Muscle of leg (tissue), 16 donors: ENCODE data around the gene STS. TPM values are rescaled to one million over a fixed set of nuclear protein-coding genes. Genes with fewer than 3 reads are reported as not detected.

Source experiments
- DNase-seq: peaks from one replicate; pipeline ENCODE4 v3.0.0; 2013
- H3K27ac ChIP-seq: one replicate; pipeline ENCODE4 v1.5.1; 2013; ENCODE audit warnings: mild to moderate bottlenecking, low read length, control low read depth
- H3K27me3 ChIP-seq: one replicate; pipeline ENCODE4 v1.6.1; 2013; ENCODE audit warnings: low read length; ENCODE audit not compliant: control insufficient read depth, insufficient read depth
- H3K36me3 ChIP-seq: one replicate; pipeline ENCODE4 v1.6.1; 2013; ENCODE audit warnings: low read length; ENCODE audit not compliant: control insufficient read depth, insufficient read depth
- H3K4me1 ChIP-seq: one replicate; pipeline ENCODE4 v1.6.1; 2013; ENCODE audit warnings: low read length; ENCODE audit not compliant: control insufficient read depth, insufficient read depth
- H3K4me3 ChIP-seq: one replicate; pipeline ENCODE4 v1.5.1; 2013; ENCODE audit warnings: low read length, control low read depth
- H3K9me3 ChIP-seq: replicated peaks from 2 replicates; pipeline ENCODE4 v1.6.1; 2013; ENCODE audit warnings: low read depth, low read length; ENCODE audit not compliant: control insufficient read depth
- WGBS: methylation state at CpG from one replicate; pipeline ENCODE4 v1.1.5; 2013; ENCODE audit warnings: missing lambda C conversion rate; ENCODE audit not compliant: insufficient coverage; 5-methylcytosine and 5-hydroxymethylcytosine counted together
- long read RNA-seq, 11 donors: transcript quantifications; one replicate each; lab custom pipeline, GENCODE V29; 2026
- polyA plus RNA-seq, 8 donors: library from polyadenylated mRNA; unstranded; fragments of 120-200 nt; gene quantifications; one replicate each; pipeline versions ENCODE4 v1.2.1 to v1.2.3, GENCODE V29; 2013; ENCODE audit warnings: inconsistent platforms in 1 of 8, low replicate concordance in 1 of 8; ENCODE audit not compliant: insufficient read length in 8 of 8, insufficient read depth in 1 of 8
- total RNA-seq: library from RNA; stranded (reverse); fragments of 120-200 nt; gene quantifications from one replicate; pipeline ENCODE4 v1.2.4, GENCODE V29; 2013

Gene STS, protein sequence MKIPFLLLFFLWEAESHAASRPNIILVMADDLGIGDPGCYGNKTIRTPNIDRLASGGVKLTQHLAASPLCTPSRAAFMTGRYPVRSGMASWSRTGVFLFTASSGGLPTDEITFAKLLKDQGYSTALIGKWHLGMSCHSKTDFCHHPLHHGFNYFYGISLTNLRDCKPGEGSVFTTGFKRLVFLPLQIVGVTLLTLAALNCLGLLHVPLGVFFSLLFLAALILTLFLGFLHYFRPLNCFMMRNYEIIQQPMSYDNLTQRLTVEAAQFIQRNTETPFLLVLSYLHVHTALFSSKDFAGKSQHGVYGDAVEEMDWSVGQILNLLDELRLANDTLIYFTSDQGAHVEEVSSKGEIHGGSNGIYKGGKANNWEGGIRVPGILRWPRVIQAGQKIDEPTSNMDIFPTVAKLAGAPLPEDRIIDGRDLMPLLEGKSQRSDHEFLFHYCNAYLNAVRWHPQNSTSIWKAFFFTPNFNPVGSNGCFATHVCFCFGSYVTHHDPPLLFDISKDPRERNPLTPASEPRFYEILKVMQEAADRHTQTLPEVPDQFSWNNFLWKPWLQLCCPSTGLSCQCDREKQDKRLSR
- total RNA-seq (8.5 TPM), polyA plus RNA-seq (10 to 100 TPM in 6 of 8 donors, 1 to 10 TPM in 2; 8.6 to 13.4 (median 11.0) TPM)
- long read RNA-seq, donor 1, result 0 reads
- long read RNA-seq, donor 2, result 0 reads
- long read RNA-seq, donor 3, result 0 reads
- long read RNA-seq, donor 4, partial matches to known transcripts, result 8 of 8 reads
- long read RNA-seq, donor 4, other reads (novel, unspliced or antisense), result 0 of 8 reads
- long read RNA-seq, donor 5, result 0 reads
- long read RNA-seq, donor 6, result 0 reads
- long read RNA-seq, donor 7, result 0 reads
- long read RNA-seq, donor 8, result 0 reads
- long read RNA-seq, donor 9, result 0 reads
- long read RNA-seq, donor 10, result 0 reads
- long read RNA-seq, donor 11, result 0 reads

DNA sequence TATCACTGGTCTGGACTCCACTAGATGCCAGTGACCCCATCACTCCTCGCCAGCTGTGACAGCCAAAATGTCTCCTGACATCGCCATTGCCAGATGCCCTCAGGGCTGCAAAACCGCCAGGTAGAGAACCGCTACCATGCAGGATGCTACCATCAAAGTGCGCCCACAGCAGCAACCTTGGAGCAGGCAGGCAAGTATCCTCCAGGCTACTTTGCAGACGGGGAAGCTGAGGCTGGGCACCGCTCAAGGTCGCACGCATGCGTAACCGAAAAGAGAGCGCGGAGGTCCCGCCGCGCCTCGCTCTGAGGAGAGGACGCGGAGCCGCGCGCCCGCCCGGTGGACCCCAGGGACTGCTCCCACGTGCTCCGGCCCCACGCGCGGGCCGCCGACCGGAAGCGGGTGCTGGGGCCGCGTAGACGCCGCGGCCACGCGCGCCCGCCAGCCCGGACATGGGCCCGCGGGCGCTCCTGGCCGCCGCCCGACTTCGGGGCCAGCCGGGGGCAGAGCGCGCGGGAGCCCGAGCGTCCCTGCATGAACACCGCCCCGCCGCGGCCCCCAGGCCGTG lies at the start of gene STS:
TSS of gene STS (plus strand) at position 300 of the 565 bp plus-strand sequence. CDS start 105,488 bp downstream, outside the sequence.
- peaks cover 6% of the 10 kb centered on the region for H3K27me3 ChIP-seq
- H3K27ac ChIP-seq, result peak within 1 kb of the TSS; percentile 91
- no peaks in the 10 kb centered on the region for H3K36me3 ChIP-seq
- peak within 1 kb of the TSS; percentile 98 for H3K4me3 ChIP-seq
- H3K4me1 ChIP-seq, result peaks cover 7% of the 10 kb centered on the region
- no peaks in the 10 kb centered on the region for H3K9me3 ChIP-seq
- WGBS, result under 1% methylated on average over 57 of the region's 61 CpGs
- peak; percentile 76 for DNase-seq

GRCh38 chrX:7100022-7100421 lies 47.5 kb upstream of the STS start:
- WGBS, result 88% methylated on average over 2 of the region's 7 CpGs
- H3K4me1 ChIP-seq, result no peaks in the 10 kb centered on the region
- H3K9me3 ChIP-seq, result peaks cover 4% of the 10 kb centered on the region
- DNase-seq, result no peak
- no peak overlapping the region for H3K27ac ChIP-seq
- H3K27me3 ChIP-seq, result peaks cover 2% of the 10 kb centered on the region
- H3K4me3 ChIP-seq, result no peak overlapping the region
- H3K36me3 ChIP-seq, result peaks cover 10% of the 10 kb centered on the region

GRCh38 chrX:7102119-7102518 lies 45.4 kb upstream of the STS start:
- WGBS, result no CpG with 5 or more reads among the region's 3 CpGs
- no peaks in the 10 kb centered on the region for H3K4me1 ChIP-seq
- no peak overlapping the region for H3K4me3 ChIP-seq
- no peak for DNase-seq
- peaks cover 5% of the 10 kb centered on the region for H3K36me3 ChIP-seq
- H3K9me3 ChIP-seq, result peaks cover 4% of the 10 kb centered on the region
- no peak overlapping the region for H3K27ac ChIP-seq
- peaks cover 2% of the 10 kb centered on the region for H3K27me3 ChIP-seq

- Histone ChIP-seq H3K4me1 (peaks cover 27% of the 10 kb centered on the region), H3K27me3 (no peaks in the 10 kb centered on the region), H3K9me3 (peaks cover 4% of the 10 kb centered on the region), H3K4me3 (no peak overlapping the region), H3K36me3 (peaks cover 3% of the 10 kb centered on the region), H3K27ac (no peak overlapping the region)
- no peak for DNase-seq
- 86% methylated on average over 2 of the region's 2 CpGs for WGBS
Observed at GRCh38 chrX:7106649-7107048, 40.9 kb upstream of the STS start.

- Histone ChIP-seq H3K4me1 (peaks cover 27% of the 10 kb centered on the region), H3K27me3 (peaks cover 2% of the 10 kb centered on the region), H3K27ac (peak overlapping the region; percentile 87), H3K9me3 (peaks cover 2% of the 10 kb centered on the region), H3K4me3 (no peak overlapping the region), H3K36me3 (peaks cover 3% of the 10 kb centered on the region)
- 66% methylated on average over 5 of the region's 5 CpGs for WGBS
- no peak for DNase-seq
Observed at GRCh38 chrX:7108030-7108429, 39.5 kb upstream of the STS start.

DNA sequence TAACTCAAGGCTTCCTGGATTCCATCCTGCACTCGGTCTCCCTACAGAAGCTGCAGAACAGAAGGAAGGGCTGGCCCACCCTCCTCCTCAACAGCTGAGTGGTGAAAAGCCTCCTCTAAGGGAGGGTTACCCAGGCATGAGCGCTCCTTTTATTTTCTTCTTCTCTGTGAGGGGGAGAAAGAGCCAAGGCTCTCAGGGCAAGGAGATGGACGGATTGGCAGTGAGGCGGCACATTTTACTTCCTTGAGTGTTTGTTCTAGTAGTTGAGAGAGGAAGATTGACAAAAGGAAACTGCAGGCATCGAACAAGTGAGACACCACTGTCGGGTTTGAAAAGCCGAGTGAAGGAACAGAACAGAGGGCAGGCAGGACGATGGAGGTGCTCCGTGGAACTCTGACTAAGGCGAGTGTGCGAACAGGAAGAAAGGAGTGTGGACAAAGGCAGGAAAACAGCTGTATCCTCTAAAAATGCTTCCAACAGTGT lies 38.4 kb upstream of the STS start:
- peaks cover 6% of the 10 kb centered on the region for H3K27me3 ChIP-seq
- peak; percentile 35 for DNase-seq
- 42% methylated on average over 8 of the region's 11 CpGs for WGBS
- peak overlapping the region; percentile 87 for H3K27ac ChIP-seq
- H3K4me3 ChIP-seq, result no peak overlapping the region
- H3K9me3 ChIP-seq, result no peaks in the 10 kb centered on the region
- H3K36me3 ChIP-seq, result peaks cover 3% of the 10 kb centered on the region
- H3K4me1 ChIP-seq, result peaks cover 27% of the 10 kb centered on the region

- peak overlapping the region; percentile 87 for H3K27ac ChIP-seq
Observed at GRCh38 chrX:7109838-7110793, 37.4 kb upstream of the STS start.

DNA sequence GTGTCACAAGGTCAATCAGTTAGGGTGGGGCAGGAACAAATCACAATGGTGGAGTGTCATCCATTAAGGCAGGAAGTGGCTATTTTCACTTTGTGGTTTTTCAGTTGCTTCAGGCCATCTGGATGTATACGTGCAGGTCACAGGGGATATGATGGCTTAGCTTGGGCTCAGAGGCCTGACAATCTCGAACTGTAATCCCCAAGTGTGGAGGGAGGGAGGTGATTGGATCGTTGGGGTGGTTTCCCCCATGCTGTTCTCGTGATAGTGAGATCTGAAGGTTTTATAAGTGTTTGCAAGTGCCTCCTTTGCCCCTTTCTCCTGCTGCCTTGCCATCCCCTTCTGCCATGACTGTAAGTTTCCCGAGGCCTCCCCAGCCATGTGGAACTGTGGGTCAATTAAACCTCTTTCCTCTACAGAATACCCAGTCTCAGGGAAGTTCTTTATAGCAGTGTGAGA lies 36.7 kb upstream of the STS start:
- Histone ChIP-seq H3K36me3 (no peaks in the 10 kb centered on the region), H3K27me3 (peaks cover 6% of the 10 kb centered on the region), H3K4me1 (peaks cover 32% of the 10 kb centered on the region), H3K27ac (peak overlapping the region; percentile 42), H3K9me3 (no peaks in the 10 kb centered on the region), H3K4me3 (no peak overlapping the region)
- DNase-seq, result no peak
- 17% methylated on average over 1 of the region's 5 CpGs for WGBS

More at GRCh38 chrX:7109838-7110793, 37.4 kb upstream of the STS start:
- no peak for DNase-seq
- WGBS, result 89% methylated on average over 4 of the region's 12 CpGs
- H3K36me3 ChIP-seq, result no peaks in the 10 kb centered on the region
- H3K4me3 ChIP-seq, result no peak overlapping the region
- H3K9me3 ChIP-seq, result no peaks in the 10 kb centered on the region
- H3K27me3 ChIP-seq, result peaks cover 6% of the 10 kb centered on the region
- H3K4me1 ChIP-seq, result peaks cover 27% of the 10 kb centered on the region

GRCh38 chrX:7111518-7111917 lies 36.0 kb upstream of the STS start:
- H3K27me3 ChIP-seq, result peaks cover 6% of the 10 kb centered on the region
- H3K36me3 ChIP-seq, result no peaks in the 10 kb centered on the region
- H3K4me1 ChIP-seq, result peaks cover 36% of the 10 kb centered on the region
- WGBS, result 94% methylated on average over 2 of the region's 6 CpGs
- no peaks in the 10 kb centered on the region for H3K9me3 ChIP-seq
- no peak overlapping the region for H3K27ac ChIP-seq
- DNase-seq, result no peak
- no peak overlapping the region for H3K4me3 ChIP-seq
